ELR (cell line): ENCODE results near the gene BCL2L2.

Experiments used
- DNase-seq: peaks from one replicate; pipeline ENCODE4 v3.0.0-alpha.2; 2015; ENCODE audit warnings: low read depth

BCL2L2 gene

GRCh38 chr14:23355871-23356435 is 49.3 kb downstream of the BCL2L2 start:
- DNase-seq: no peak

- no peak for DNase-seq
These were observed 50.0 kb downstream of the BCL2L2 start for GRCh38 chr14:23356662-23357061.

GRCh38 chr14:23357261-23357660 is 50.6 kb downstream of the BCL2L2 start:
- no peak for DNase-seq

- no peak for DNase-seq
These were observed 51.4 kb downstream of the BCL2L2 start for GRCh38 chr14:23358042-23358441.

GRCh38 chr14:23358553-23359166 is 52.0 kb downstream of the BCL2L2 start:
- no peak for DNase-seq

GRCh38 chr14:23359167-23359626 is 52.6 kb downstream of the BCL2L2 start:
- DNase-seq: no peak

GRCh38 chr14:23359722-23360447 is 53.3 kb downstream of the BCL2L2 start:
- DNase-seq: no peak

GRCh38 chr14:23360496-23360895 is 53.9 kb downstream of the BCL2L2 start:
- no peak for DNase-seq

- no peak for DNase-seq
These were observed 54.7 kb downstream of the BCL2L2 start for GRCh38 chr14:23361320-23361719.
